Measurements from ENCODE around the gene RNPEPL1. TPM values are rescaled to one million over a fixed set of nuclear protein-coding genes. Genes with fewer than 3 reads are reported as not detected.

The RNPEPL1 gene
- total RNA-seq, 4 donors from 2014 or later: 31.9 to 124 (median 99.6) TPM

DNA sequence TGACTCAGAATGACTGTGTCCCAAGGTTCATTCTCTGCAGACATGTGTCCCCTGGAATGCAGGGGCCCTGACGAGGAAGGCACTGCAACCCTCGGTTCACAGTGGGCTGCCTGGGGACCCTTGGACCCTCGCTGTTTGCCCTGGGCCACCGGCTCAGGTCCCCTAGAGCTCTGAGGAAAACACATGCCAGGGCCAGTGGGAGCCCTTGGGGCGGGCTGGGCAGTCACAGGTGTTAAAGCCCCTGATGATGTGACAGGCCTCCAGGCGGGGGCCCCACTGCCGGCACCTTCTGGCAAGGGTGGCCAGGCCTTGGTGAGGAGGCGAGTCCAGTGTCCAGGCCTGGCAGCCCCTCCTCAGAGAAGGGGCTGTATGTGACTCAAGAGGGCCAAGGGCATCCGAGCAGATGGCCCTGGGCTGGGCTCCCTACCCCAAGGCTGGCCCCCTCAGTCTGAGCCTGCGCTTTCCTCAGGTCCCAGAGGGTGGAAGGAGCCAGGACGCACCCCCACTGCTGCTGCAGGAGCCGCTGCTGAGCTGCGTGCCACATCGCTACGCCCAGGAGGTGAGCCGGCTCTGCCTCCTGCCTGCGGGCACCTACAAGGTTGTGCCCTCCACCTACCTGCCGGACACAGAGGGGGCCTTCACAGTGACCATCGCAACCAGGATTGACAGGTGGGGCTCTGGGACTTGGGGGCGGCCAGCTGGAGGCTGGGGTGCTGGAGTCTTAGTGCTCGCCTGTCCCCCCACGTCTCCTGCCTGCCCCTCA, 29.3 kb downstream of the RNPEPL1 start:
- Histone ChIP-seq H3K27me3 (no peaks in the 10 kb centered on the region), H3K36me3 (peaks cover 0 to 18% of the 10 kb centered on the region in 2 donors), H3K27ac (no peak overlapping the region), H3K4me1 (peaks cover 10 to 13% of the 10 kb centered on the region in 2 donors), H3K9me3 (no peaks in the 10 kb centered on the region), H3K4me3 (no peak overlapping the region)
- in situ Hi-C loops (cut with MboI; ENCODE audit: low sequenced_read_pairs in 4 of 4): no loop called here
- no peak for TF ChIP-seq POLR2A (IDR thresholded peaks at IDR 0.05)
- TF ChIP-seq, protein P1, sequence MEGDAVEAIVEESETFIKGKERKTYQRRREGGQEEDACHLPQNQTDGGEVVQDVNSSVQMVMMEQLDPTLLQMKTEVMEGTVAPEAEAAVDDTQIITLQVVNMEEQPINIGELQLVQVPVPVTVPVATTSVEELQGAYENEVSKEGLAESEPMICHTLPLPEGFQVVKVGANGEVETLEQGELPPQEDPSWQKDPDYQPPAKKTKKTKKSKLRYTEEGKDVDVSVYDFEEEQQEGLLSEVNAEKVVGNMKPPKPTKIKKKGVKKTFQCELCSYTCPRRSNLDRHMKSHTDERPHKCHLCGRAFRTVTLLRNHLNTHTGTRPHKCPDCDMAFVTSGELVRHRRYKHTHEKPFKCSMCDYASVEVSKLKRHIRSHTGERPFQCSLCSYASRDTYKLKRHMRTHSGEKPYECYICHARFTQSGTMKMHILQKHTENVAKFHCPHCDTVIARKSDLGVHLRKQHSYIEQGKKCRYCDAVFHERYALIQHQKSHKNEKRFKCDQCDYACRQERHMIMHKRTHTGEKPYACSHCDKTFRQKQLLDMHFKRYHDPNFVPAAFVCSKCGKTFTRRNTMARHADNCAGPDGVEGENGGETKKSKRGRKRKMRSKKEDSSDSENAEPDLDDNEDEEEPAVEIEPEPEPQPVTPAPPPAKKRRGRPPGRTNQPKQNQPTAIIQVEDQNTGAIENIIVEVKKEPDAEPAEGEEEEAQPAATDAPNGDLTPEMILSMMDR (IDR thresholded peaks at IDR 0.05 in 4 of 5, conservative IDR thresholded peaks at IDR 0.05 in 1 of 5): no peak
- intact Hi-C loops (cut with DNase I; ENCODE audit: low total_unique reads): no loop called here
- no peak for ATAC-seq
- peak in 1 of 2 donors; percentile 8 for DNase-seq

DNA sequence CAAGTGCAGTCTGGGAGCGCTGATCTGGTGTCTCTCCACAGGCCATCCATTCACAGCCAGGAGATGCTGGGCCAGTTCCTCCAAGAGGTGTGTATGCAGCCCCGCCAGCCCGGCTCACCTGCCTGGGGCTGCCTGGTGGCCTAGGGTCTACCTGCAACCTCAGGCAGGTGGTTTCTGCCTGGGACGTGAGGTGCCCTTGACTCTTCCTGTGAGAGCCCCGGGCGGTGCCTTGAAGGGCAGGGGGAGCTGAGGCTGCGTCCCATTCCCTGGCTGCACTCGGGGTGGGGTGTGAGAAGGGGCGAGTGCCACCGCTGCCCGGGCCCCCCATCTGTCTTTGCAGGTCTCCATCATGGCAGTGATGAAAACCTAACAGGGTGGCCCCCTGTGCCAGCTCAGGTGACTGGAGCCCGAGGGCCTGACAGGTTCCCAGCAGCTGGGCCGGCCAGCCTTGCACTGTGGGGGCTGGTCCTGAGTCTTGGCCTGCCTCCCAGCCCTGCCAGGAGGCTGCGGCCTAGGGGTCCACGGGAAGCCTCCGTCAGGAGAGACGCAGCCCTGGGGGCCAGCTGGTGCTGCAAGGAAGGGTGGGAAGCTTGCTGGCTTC, 30.1 kb downstream of the RNPEPL1 start:
- DNase-seq (peak in 1 of 2 donors; percentile 6), ATAC-seq (no peak)
- Histone ChIP-seq H3K27ac (no peak overlapping the region), H3K9me3 (no peaks in the 10 kb centered on the region), H3K4me3 (no peak overlapping the region), H3K27me3 (no peaks in the 10 kb centered on the region), H3K36me3 (peaks cover 0 to 18% of the 10 kb centered on the region in 2 donors), H3K4me1 (peaks cover 10 to 13% of the 10 kb centered on the region in 2 donors)
- no peak for TF ChIP-seq POLR2A (IDR thresholded peaks at IDR 0.05)
- TF ChIP-seq, protein P1 (IDR thresholded peaks at IDR 0.05 in 4 of 5, conservative IDR thresholded peaks at IDR 0.05 in 1 of 5): no peak
- intact Hi-C loops (cut with DNase I; ENCODE audit: low total_unique reads) (no loop called here), in situ Hi-C loops (cut with MboI; ENCODE audit: low sequenced_read_pairs in 4 of 4) (no loop called here)

DNA sequence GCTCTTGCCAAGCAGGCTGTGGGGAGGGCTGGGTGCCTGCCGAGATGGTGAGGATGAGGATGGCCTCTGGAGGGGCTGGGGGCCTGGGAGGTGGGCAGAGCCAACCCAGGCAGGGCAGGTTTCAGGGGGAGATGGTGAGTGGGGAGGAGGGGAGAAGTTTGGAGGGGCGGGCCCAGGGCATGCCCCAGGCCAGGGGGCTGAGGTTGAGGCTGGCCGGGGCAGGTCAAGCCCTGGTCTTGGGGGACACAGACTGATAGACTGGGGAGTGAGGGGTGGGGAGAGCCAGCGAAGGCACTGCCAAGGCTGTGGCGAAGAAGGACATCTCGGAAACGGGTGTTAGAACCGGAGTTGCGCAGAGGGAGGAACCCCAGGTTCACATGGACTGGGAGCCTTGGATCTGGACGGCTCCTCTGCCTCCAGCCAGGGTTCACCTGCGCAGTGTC, 30.9 kb downstream of the RNPEPL1 start:
- peaks cover 0 to 18% of the 10 kb centered on the region in 2 donors for H3K36me3 ChIP-seq
- no peak overlapping the region for H3K4me3 ChIP-seq
- in situ Hi-C loops (cut with MboI; ENCODE audit: low sequenced_read_pairs in 4 of 4) (no loop called here), intact Hi-C loops (cut with DNase I; ENCODE audit: low total_unique reads) (no loop called here)
- H3K4me1 ChIP-seq: peaks cover 10 to 13% of the 10 kb centered on the region in 2 donors
- no peak for ATAC-seq
- DNase-seq: peak in 1 of 2 donors; percentile 7
- no peaks in the 10 kb centered on the region for H3K9me3 ChIP-seq
- TF ChIP-seq POLR2A (IDR thresholded peaks at IDR 0.05): no peak
- TF ChIP-seq, protein P1 (IDR thresholded peaks at IDR 0.05 in 4 of 5, conservative IDR thresholded peaks at IDR 0.05 in 1 of 5): no peak
- H3K27ac ChIP-seq: no peak overlapping the region
- H3K27me3 ChIP-seq: no peaks in the 10 kb centered on the region

DNA sequence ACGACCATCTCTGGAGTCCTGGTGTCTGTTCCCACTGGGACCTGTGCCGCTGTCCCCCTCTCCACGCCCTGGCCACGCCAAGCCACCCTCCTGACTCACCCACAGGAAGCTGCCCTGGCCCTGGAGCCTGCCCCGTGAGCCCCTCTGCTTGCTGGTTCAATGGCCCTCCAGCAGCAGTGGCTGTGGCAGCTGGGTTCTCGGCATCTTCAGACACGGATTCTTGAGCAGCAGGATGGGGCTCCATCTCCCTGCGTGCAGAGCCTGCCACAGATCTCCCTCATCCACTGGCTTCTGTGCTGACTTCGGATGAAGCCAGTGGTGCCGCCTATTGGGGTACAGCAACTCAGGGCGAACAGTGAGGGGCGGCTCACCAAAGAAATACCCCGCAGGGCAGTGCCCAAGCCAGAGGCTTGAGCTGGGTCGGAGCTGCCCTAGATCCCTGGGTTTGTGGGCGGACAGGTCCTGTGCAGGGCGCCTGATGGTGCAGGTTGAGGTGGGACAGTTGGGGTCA, 32.2 kb downstream of the RNPEPL1 start:
- H3K9me3 ChIP-seq: no peaks in the 10 kb centered on the region
- H3K27ac ChIP-seq: no peak overlapping the region
- intact Hi-C loops (cut with DNase I; ENCODE audit: low total_unique reads): no loop called here
- ATAC-seq (no peak), DNase-seq (peak in 1 of 2 donors; percentile 2)
- no peak for TF ChIP-seq POLR2A (IDR thresholded peaks at IDR 0.05)
- TF ChIP-seq, protein P1 (IDR thresholded peaks at IDR 0.05 in 4 of 5, conservative IDR thresholded peaks at IDR 0.05 in 1 of 5): no peak
- no peak overlapping the region for H3K4me3 ChIP-seq
- H3K27me3 ChIP-seq: no peaks in the 10 kb centered on the region
- H3K36me3 ChIP-seq: peaks cover 0 to 18% of the 10 kb centered on the region in 2 donors
- in situ Hi-C loops (cut with MboI; ENCODE audit: low sequenced_read_pairs in 4 of 4): no loop called here
- peaks cover 8 to 19% of the 10 kb centered on the region in 2 donors for H3K4me1 ChIP-seq

Measured in gastrocnemius medialis (tissue), 4 donors.